CD4-positive, alpha-beta memory T cell (primary cell): ENCODE measurements around the gene NAPA. TPM values are rescaled to one million over a fixed set of nuclear protein-coding genes. Genes with fewer than 3 reads are reported as not detected.

Experiments used
- CTCF ChIA-PET: fragments of 350-600 bp; sonication (Branson Sonifier 250); formaldehyde crosslinking; loops from one replicate; lab custom pipeline; 2021; ENCODE audit warnings: inconsistent platforms; ENCODE audit not compliant: partially characterized antibody; lab: Charles Lee
- POLR2A ChIA-PET: fragments of 350-600 bp; sonication (Branson Sonifier 250); formaldehyde crosslinking; loops from one replicate; lab custom pipeline; 2021; ENCODE audit not compliant: partially characterized antibody; lab: Charles Lee
- DNase-seq, 5 donors: peaks; one replicate each; pipeline versions ENCODE4 v3.0.0 to v3.0.0-alpha.2; 2020 to 2022; ENCODE audit warnings: mixed read lengths in 1 of 5
- H3K27ac ChIP-seq: one replicate; pipeline ENCODE4 v1.7.0; 2013; ENCODE audit warnings: low read depth, low read length
- H3K27me3 ChIP-seq: 2 replicates; pipeline ENCODE4 v1.7.0; 2013; ENCODE audit warnings: mild to moderate bottlenecking, low read length, moderate library complexity; ENCODE audit not compliant: insufficient read depth
- H3K36me3 ChIP-seq: 2 replicates; pipeline ENCODE4 v1.7.0; 2013; ENCODE audit warnings: mild to moderate bottlenecking, low read length, moderate library complexity; ENCODE audit not compliant: insufficient read depth
- H3K4me1 ChIP-seq: 2 replicates; pipeline ENCODE4 v1.7.0; 2013; ENCODE audit warnings: mild to moderate bottlenecking, low read length, moderate library complexity; ENCODE audit not compliant: insufficient read depth
- H3K4me3 ChIP-seq, 2 donors: one replicate each; pipeline ENCODE4 v1.7.0; 2013; ENCODE audit warnings: low read length in 2 of 2, mild to moderate bottlenecking in 1 of 2
- H3K9me3 ChIP-seq, 2 donors: one replicate each; pipeline ENCODE4 v1.7.0; 2013; ENCODE audit warnings: low read length in 2 of 2, control low read depth in 1 of 2; ENCODE audit not compliant: control insufficient read depth in 1 of 2
- H3K27ac Mint-ChIP-seq, 7 donors: one replicate each; pipeline ENCODE4 v1.8.0; 2020 to 2021; ENCODE audit warnings: mixed read lengths in 7 of 7, mild to moderate bottlenecking in 6 of 7, inconsistent platforms in 3 of 7, moderate library complexity in 3 of 7
- H3K27me3 Mint-ChIP-seq, 2 donors: one replicate each; pipeline ENCODE4 v1.8.0; 2020 to 2021; ENCODE audit warnings: mixed read lengths in 2 of 2
- H3K36me3 Mint-ChIP-seq, 2 donors: one replicate each; pipeline ENCODE4 v1.8.0; 2020 to 2021; ENCODE audit warnings: mixed read lengths in 2 of 2, inconsistent platforms in 1 of 2, mild to moderate bottlenecking in 1 of 2
- H3K4me1 Mint-ChIP-seq, 4 donors: one replicate each; pipeline ENCODE4 v1.8.0; 2020 to 2021; ENCODE audit warnings: mixed read lengths in 4 of 4, mild to moderate bottlenecking in 1 of 4
- H3K4me3 Mint-ChIP-seq, 8 donors: one replicate each; pipeline ENCODE4 v1.8.0; 2020 to 2021; ENCODE audit warnings: mixed read lengths in 8 of 8, mild to moderate bottlenecking in 7 of 8, moderate library complexity in 6 of 8, inconsistent platforms in 3 of 8
- H3K9me3 Mint-ChIP-seq, 8 donors: one replicate each; pipeline ENCODE4 v1.8.0; 2020 to 2021; ENCODE audit warnings: mixed read lengths in 8 of 8, mild to moderate bottlenecking in 5 of 8, inconsistent platforms in 3 of 8, moderate library complexity in 1 of 8
- intact Hi-C: fragments of 100-400 bp; cut with micrococcal nuclease; formaldehyde crosslinking; loops from one replicate; pipeline ENCODE4 v1.15.1; 2023
- polyA plus RNA-seq, 2 donors: library from polyadenylated mRNA; unstranded; fragments of 300-500 nt; fragmentation: Illumina TruSeq; gene quantifications; one replicate each; pipeline ENCODE4 v1.2.3, GENCODE V29; 2021
- total RNA-seq, 2 experiments: library from RNA; stranded (reverse); gene quantifications; one replicate each; pipeline ENCODE4 v1.2.3, GENCODE V29; 2021

The NAPA gene
- total RNA-seq (10 to 100 TPM; 84.1 to 88.1 TPM), polyA plus RNA-seq (100 to 1,000 TPM in 1 of 2 donors, 10 to 100 TPM in 1; 90.8 to 129 TPM)

- Histone ChIP-seq H3K36me3 (no peaks in the 10 kb centered on the region), H3K27ac (peak within 1 kb of the TSS; percentile 97), H3K9me3 (no peaks in the 10 kb centered on the region), H3K4me3 (peak within 1 kb of the TSS; percentile 95 to 98), H3K27me3 (no peaks in the 10 kb centered on the region), H3K4me1 (peaks cover 64% of the 10 kb centered on the region)
- peaks cover 4 to 31% of the 10 kb centered on the region in 2 donors for H3K36me3 Mint-ChIP-seq
- peak; percentile 100 for DNase-seq
- H3K4me3 Mint-ChIP-seq: peak within 1 kb of the TSS; percentile 97 to 99 (median 98)
- POLR2A ChIA-PET: interaction anchor here (0.7 to 4.7 kb wide), 23 partner anchors 9 to 420 kb away, joined by 3 to 50 read pairs (median 3); partner anchors contain the start of genes BICRA, KPTN and NOP53
- peaks cover 50 to 87% (median 66%) of the 10 kb centered on the region in 4 donors for H3K4me1 Mint-ChIP-seq
- H3K9me3 Mint-ChIP-seq: peaks cover 0 to 5% (median 0%) of the 10 kb centered on the region in 8 donors
- intact Hi-C loops: loop anchor here (1.0 to 2.0 kb wide), 7 partner anchors 31 to 384 kb away; partner anchors contain the start of genes KPTN, NOP53 and SAE1
- peak within 1 kb of the TSS; percentile 97 to 99 (median 98) for H3K27ac Mint-ChIP-seq
- CTCF ChIA-PET: interaction anchor here (0.6 to 3.3 kb wide), 26 partner anchors 8 to 226 kb away, joined by 3 to 28 read pairs (median 4); partner anchors contain the start of gene KPTN
- H3K27me3 Mint-ChIP-seq: no peaks in the 10 kb centered on the region
Observed at GRCh38 chr19:47514869-47515588, at the start of gene NAPA. TSS of gene NAPA (minus strand) at chr19:47515063. CDS start at chr19:47514940, 123 bp downstream.

- Histone ChIP-seq H3K36me3 (no peaks in the 10 kb centered on the region), H3K27ac (no peak overlapping the region), H3K27me3 (no peaks in the 10 kb centered on the region), H3K4me1 (no peaks in the 10 kb centered on the region), H3K9me3 (no peaks in the 10 kb centered on the region), H3K4me3 (no peak overlapping the region)
- no peaks in the 10 kb centered on the region for H3K9me3 Mint-ChIP-seq
- peaks cover 0 to 2% (median under 1%) of the 10 kb centered on the region in 4 donors for H3K4me1 Mint-ChIP-seq
- intact Hi-C loops: no loop called here
- no peak overlapping the region for H3K4me3 Mint-ChIP-seq
- POLR2A ChIA-PET: no interaction called here
- CTCF ChIA-PET: no interaction called here
- H3K27me3 Mint-ChIP-seq: no peaks in the 10 kb centered on the region
- H3K27ac Mint-ChIP-seq: peak overlapping the region in 1 of 7 donors; percentile 16
- DNase-seq: no peak
- H3K36me3 Mint-ChIP-seq: no peaks in the 10 kb centered on the region
Observed at GRCh38 chr19:47564081-47564480, 49.2 kb upstream of the NAPA start.

- H3K4me3 Mint-ChIP-seq: no peak overlapping the region
- no peaks in the 10 kb centered on the region for H3K27me3 Mint-ChIP-seq
- no peak overlapping the region for H3K4me3 ChIP-seq
- no peak for DNase-seq
- H3K9me3 Mint-ChIP-seq: no peaks in the 10 kb centered on the region
- no peak overlapping the region for H3K27ac ChIP-seq
- H3K27me3 ChIP-seq: no peaks in the 10 kb centered on the region
- CTCF ChIA-PET: interaction anchor here (0.9 to 1.8 kb wide), 3 partner anchors 49 to 145 kb away, joined by 3 read pairs; no protein-coding TSS in a partner anchor
- H3K36me3 Mint-ChIP-seq: no peaks in the 10 kb centered on the region
- H3K4me1 Mint-ChIP-seq: peaks cover 0 to 2% (median under 1%) of the 10 kb centered on the region in 4 donors
- H3K4me1 ChIP-seq: no peaks in the 10 kb centered on the region
- intact Hi-C loops: no loop called here
- H3K9me3 ChIP-seq: no peaks in the 10 kb centered on the region
- H3K27ac Mint-ChIP-seq: no peak overlapping the region
- H3K36me3 ChIP-seq: no peaks in the 10 kb centered on the region
- POLR2A ChIA-PET: interaction anchor here (0.9 to 1.3 kb wide), 3 partner anchors 22 to 53 kb away, joined by 3 to 4 read pairs (median 3); no protein-coding TSS in a partner anchor
Observed at GRCh38 chr19:47561440-47562057, 46.7 kb upstream of the NAPA start.

GRCh38 chr19:47560999-47561398, 46.1 kb upstream of the NAPA start:
- Mint-ChIP-seq H3K27ac (no peak overlapping the region), H3K4me3 (no peak overlapping the region), H3K4me1 (peaks cover 0 to 2% (median under 1%) of the 10 kb centered on the region in 4 donors), H3K36me3 (no peaks in the 10 kb centered on the region), H3K9me3 (no peaks in the 10 kb centered on the region), H3K27me3 (no peaks in the 10 kb centered on the region)
- Histone ChIP-seq H3K4me1 (no peaks in the 10 kb centered on the region), H3K27ac (no peak overlapping the region), H3K27me3 (no peaks in the 10 kb centered on the region), H3K4me3 (no peak overlapping the region), H3K9me3 (no peaks in the 10 kb centered on the region), H3K36me3 (no peaks in the 10 kb centered on the region)
- ChIA-PET CTCF (interaction anchor here (0.9 to 1.8 kb wide), 4 partner anchors 17 to 146 kb away, joined by 3 to 5 read pairs (median 3); no protein-coding TSS in a partner anchor), POLR2A (interaction anchor here (0.7 to 1.3 kb wide), 4 partner anchors 22 to 54 kb away, joined by 3 to 4 read pairs (median 3); no protein-coding TSS in a partner anchor)
- intact Hi-C loops: no loop called here
- DNase-seq: no peak

GRCh38 chr19:47550129-47550528, 35.3 kb upstream of the NAPA start:
- intact Hi-C loops: no loop called here
- Histone ChIP-seq H3K4me3 (no peak overlapping the region), H3K36me3 (no peaks in the 10 kb centered on the region), H3K27ac (no peak overlapping the region), H3K27me3 (no peaks in the 10 kb centered on the region), H3K9me3 (no peaks in the 10 kb centered on the region), H3K4me1 (no peaks in the 10 kb centered on the region)
- H3K36me3 Mint-ChIP-seq: no peaks in the 10 kb centered on the region
- no peaks in the 10 kb centered on the region for H3K9me3 Mint-ChIP-seq
- CTCF ChIA-PET: interaction anchor here (1.1 to 1.6 kb wide), 2 partner anchors 54 to 61 kb away, joined by 3 to 4 read pairs; no protein-coding TSS in a partner anchor
- POLR2A ChIA-PET: no interaction called here
- no peaks in the 10 kb centered on the region for H3K4me1 Mint-ChIP-seq
- peak overlapping the region in 2 of 7 donors; percentile 29 to 81 for H3K27ac Mint-ChIP-seq
- no peaks in the 10 kb centered on the region for H3K27me3 Mint-ChIP-seq
- DNase-seq: no peak
- H3K4me3 Mint-ChIP-seq: no peak overlapping the region

GRCh38 chr19:47549261-47549862, 34.5 kb upstream of the NAPA start:
- Mint-ChIP-seq H3K27ac (no peak overlapping the region), H3K4me1 (no peaks in the 10 kb centered on the region), H3K36me3 (no peaks in the 10 kb centered on the region), H3K27me3 (peaks cover 0 to under 1% of the 10 kb centered on the region in 2 donors), H3K9me3 (peaks cover 0 to 2% (median 0%) of the 10 kb centered on the region in 8 donors), H3K4me3 (no peak overlapping the region)
- Histone ChIP-seq H3K27ac (no peak overlapping the region), H3K27me3 (no peaks in the 10 kb centered on the region), H3K4me1 (no peaks in the 10 kb centered on the region), H3K4me3 (no peak overlapping the region), H3K9me3 (no peaks in the 10 kb centered on the region), H3K36me3 (no peaks in the 10 kb centered on the region)
- ChIA-PET POLR2A (no interaction called here), CTCF (interaction anchor here (1.1 to 1.6 kb wide), 2 partner anchors 53 to 62 kb away, joined by 3 to 4 read pairs; no protein-coding TSS in a partner anchor)
- no peak for DNase-seq
- intact Hi-C loops: no loop called here
